ENCODE data around the gene PPP2R5D.

Gene PPP2R5D

GRCh38 chr6:42984001-42984923 lies at the start of gene PPP2R5D:
Gene PPP2R5D, plus strand, starts transcription at chr6:42984570. Its CDS starts 108 bp downstream, at chr6:42984678.
- peak; percentile 97 for DNase-seq (ENCODE audit: low spot score)
- no peak for TF ChIP-seq CTCF (IDR thresholded peaks at IDR 0.05; ENCODE audit: extremely low read depth, insufficient read depth, missing control alignments)
- in situ Hi-C loops (cut with MboI; ENCODE audit: low pct_unique_long_range_greater_than_20kb, low sequenced_read_pairs, unreplicated experiment) = no loop called here

GRCh38 chr6:42935322-42935721 lies 49.0 kb upstream of the PPP2R5D start:
- DNase-seq (ENCODE audit: low spot score) = peak; percentile 28
- in situ Hi-C loops (cut with MboI; ENCODE audit: low pct_unique_long_range_greater_than_20kb, low sequenced_read_pairs, unreplicated experiment) = no loop called here
- no peak for TF ChIP-seq CTCF (IDR thresholded peaks at IDR 0.05; ENCODE audit: extremely low read depth, insufficient read depth, missing control alignments)

- DNase-seq (ENCODE audit: low spot score) = no peak
- in situ Hi-C loops (cut with MboI; ENCODE audit: low pct_unique_long_range_greater_than_20kb, low sequenced_read_pairs, unreplicated experiment) = no loop called here
Measured at GRCh38 chr6:42936398-42936797, 48.0 kb upstream of the PPP2R5D start.

GRCh38 chr6:42937548-42938427 lies 46.6 kb upstream of the PPP2R5D start:
- in situ Hi-C loops (cut with MboI; ENCODE audit: low pct_unique_long_range_greater_than_20kb, low sequenced_read_pairs, unreplicated experiment) = no loop called here
- DNase-seq (ENCODE audit: low spot score) = no peak
- no peak for TF ChIP-seq CTCF (IDR thresholded peaks at IDR 0.05; ENCODE audit: extremely low read depth, insufficient read depth, missing control alignments)

More at GRCh38 chr6:42936398-42936797, 48.0 kb upstream of the PPP2R5D start:
- no peak for TF ChIP-seq CTCF (IDR thresholded peaks at IDR 0.05; ENCODE audit: extremely low read depth, insufficient read depth, missing control alignments)

- in situ Hi-C loops (cut with MboI; ENCODE audit: low pct_unique_long_range_greater_than_20kb, low sequenced_read_pairs, unreplicated experiment) = no loop called here
- TF ChIP-seq CTCF (IDR thresholded peaks at IDR 0.05; ENCODE audit: extremely low read depth, insufficient read depth, missing control alignments) = no peak
- no peak for DNase-seq (ENCODE audit: low spot score)
Measured at GRCh38 chr6:42938428-42938796, 46.0 kb upstream of the PPP2R5D start.

GRCh38 chr6:42938987-42939809 lies 45.2 kb upstream of the PPP2R5D start:
- no peak for TF ChIP-seq CTCF (IDR thresholded peaks at IDR 0.05; ENCODE audit: extremely low read depth, insufficient read depth, missing control alignments)
- no peak for DNase-seq (ENCODE audit: low spot score)
- in situ Hi-C loops (cut with MboI; ENCODE audit: low pct_unique_long_range_greater_than_20kb, low sequenced_read_pairs, unreplicated experiment) = no loop called here

Data from GM13977 (cell line).